HG03135 (cell line): ENCODE data around the gene ECHS1.
A peak's percentile ranks its signal among the peaks of the same experiment; 100 is the strongest.
"Not testable (repeated sequence)": the region's sequence is repeated elsewhere in the genome, so short reads cannot be mapped to it uniquely, and the experiment has no call there.

Source experiments
- ATAC-seq: cut with Tn5 transposase; IDR thresholded peaks from one replicate; pipeline ENCODE4 v1.9.1; 2021; ENCODE audit warnings: mild to moderate bottlenecking, moderate library complexity; ENCODE audit not compliant: unreplicated experiment

The ECHS1 gene

DNA sequence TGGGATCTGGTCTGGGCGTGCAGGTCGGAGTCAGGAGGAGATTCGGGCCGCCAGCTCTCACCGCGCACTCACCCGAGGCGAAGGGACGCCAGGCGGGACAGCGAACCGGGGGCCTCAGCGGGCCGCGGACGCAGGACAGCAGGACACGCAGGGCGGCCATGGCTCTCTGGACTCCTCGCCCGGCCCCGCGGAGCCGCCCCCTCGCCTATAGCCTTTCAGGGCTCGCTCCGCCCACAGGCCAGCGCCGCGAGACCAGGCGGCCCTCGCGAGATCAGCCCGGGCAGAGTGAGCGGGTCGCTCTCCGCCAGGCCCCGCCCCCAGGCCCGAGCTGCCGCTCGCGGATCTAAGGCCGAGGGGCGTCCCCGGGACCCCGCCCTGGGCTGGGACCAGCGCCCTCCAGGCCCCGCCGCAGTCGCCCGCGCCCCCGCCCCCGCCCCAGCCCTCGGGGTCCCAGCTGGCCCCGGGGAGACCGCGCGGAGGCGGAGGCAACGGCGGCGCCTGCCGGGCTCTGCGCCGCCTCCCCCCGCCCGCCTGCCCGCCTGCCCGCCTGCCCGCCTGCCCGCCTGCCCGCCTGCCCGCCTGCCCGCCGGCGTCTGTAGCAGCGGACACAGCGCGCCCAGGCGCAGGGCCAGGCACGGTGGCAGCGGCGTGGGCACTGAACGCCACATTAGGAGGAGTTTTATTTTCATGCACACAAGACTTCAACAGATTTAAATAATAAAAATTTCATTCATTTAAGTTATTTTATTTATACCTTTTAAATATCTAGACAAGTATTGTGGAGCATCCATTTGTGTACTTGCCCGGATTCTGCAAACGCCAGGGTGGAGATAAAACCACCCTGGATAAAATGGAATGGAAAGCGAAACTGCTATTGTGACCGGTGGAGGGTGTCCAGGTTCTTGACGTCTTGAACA, at the start of gene ECHS1:
TSS of gene ECHS1 (minus strand) at position 181 of the 917 bp plus-strand sequence. CDS start at position 160, 21 bp downstream.
- peak; percentile 91 for ATAC-seq

DNA sequence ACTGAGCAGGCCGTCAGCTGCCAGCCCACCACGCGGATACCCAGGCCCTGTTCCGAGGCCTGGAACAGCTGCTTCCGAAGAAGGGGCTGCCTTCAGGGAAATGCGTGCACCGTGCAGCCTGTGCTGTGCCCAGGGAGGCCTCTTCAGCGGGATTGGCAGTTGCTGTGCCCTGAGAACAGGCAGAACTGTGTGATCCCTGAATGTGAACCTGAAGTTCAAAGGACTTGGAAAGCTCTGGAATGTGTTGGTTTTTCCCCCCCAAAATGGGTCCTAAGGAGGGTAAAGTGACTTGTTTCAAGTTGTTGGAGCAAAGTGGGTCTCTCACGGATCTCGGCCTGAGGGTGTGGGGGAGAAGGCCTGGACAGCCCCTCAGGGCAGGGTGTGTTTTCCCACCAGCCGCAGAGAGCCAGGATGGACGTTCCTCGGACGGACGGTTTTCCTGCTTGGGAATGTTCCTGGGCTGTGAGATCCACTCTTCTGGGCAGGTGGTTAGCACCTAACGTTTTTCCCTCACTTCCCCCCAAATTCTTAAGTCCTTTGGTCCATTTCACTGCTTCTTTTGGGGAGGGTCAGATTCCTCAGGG, 49.2 kb upstream of the ECHS1 start:
- no peak for ATAC-seq

GRCh38 chr10:133421336-133422222, 48.4 kb upstream of the ECHS1 start:
- no peak for ATAC-seq

- no peak for ATAC-seq
Observed at GRCh38 chr10:133420579-133420978, 47.4 kb upstream of the ECHS1 start.

DNA sequence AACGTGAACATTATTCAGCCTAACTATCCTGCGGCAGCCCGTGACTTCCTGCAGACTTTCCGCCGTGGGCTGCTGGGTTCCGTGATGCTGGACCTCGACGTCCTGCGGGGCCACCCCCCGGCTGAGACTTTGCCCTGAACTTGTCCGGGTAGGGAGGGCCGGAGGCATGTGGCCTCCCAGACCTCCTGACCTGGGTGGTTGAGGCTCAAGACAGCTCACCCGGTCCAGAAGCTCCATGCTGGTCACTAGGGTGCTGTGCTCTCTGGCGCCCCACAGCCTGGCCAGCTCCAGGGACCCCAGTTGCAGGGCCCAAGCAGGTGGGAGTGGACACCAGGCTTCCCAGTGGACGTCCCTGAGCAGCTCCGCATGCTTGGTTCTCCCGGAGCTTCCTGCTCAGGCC, 46.9 kb upstream of the ECHS1 start:
- no peak for ATAC-seq

- no peak for ATAC-seq
Observed at GRCh38 chr10:133419211-133419950, 46.2 kb upstream of the ECHS1 start.

GRCh38 chr10:133418289-133418993, 45.3 kb upstream of the ECHS1 start:
- ATAC-seq = no peak

GRCh38 chr10:133415752-133416151, 42.6 kb upstream of the ECHS1 start:
- ATAC-seq = no peak

- not testable (repeated sequence) for ATAC-seq
Observed at GRCh38 chr10:133414401-133414800, 41.2 kb upstream of the ECHS1 start.

GRCh38 chr10:133412381-133412711, 39.2 kb upstream of the ECHS1 start:
- ATAC-seq = no peak

DNA sequence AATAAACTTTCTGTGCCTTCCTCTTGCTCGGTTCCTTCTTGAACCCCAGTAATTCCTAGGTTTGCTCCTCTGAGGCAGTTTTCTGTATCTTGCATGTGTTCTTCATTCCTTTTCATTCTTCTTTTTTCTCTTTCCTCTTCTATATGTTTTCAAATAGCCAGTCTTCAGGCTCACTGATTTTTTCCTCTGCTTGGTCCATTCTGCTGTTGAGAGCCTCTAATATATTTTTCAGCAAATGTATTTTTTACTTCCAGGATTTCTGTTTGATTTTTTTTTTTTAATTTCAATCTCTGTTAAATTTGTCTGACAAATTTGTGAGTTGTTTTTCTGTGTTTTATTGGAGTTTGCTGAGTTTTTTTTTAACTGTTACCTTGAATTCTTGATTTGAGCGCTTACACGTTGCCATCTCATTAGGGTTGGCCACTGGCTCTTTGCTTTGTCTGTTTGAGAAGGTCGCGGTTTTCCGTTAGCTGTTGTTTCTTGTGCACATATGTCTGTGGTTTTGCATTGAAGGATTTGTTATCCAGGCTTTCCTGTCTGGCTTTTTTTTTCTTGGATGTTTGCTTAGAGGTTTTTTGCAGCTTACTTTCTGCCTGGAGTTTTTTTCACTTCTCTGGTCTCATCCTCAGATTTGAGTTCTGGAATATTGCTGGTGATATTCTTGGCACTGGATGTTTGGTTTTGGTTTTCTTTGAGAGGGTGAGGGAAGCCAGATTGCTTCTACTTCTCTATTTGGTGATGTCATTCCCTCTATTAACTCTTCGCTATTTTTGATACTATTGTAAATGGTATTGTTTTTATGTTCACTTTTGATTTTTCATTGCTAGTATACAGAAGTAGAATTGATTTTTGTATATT, 38.6 kb upstream of the ECHS1 start:
- no peak for ATAC-seq

- no peak for ATAC-seq
Observed at GRCh38 chr10:133405844-133406527, 32.8 kb upstream of the ECHS1 start.

DNA sequence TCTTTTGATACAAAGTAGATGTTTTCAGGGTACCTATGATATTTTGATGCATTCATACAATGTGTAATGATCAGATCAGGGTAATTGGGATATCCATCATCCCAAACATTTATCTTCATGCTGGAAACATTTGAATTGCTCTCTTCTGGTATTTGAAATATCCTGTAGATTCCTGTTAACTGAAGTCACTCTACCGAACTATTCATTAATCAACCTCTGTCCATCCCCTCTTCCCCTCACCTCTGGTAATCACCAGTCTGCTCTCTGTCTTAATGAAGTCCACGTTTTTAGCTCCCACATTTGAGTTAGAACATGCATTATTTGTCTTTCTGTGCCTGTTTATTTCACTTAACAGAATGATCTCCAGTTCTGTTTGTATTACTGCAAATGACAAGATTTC, 32.1 kb upstream of the ECHS1 start:
- no peak for ATAC-seq

DNA sequence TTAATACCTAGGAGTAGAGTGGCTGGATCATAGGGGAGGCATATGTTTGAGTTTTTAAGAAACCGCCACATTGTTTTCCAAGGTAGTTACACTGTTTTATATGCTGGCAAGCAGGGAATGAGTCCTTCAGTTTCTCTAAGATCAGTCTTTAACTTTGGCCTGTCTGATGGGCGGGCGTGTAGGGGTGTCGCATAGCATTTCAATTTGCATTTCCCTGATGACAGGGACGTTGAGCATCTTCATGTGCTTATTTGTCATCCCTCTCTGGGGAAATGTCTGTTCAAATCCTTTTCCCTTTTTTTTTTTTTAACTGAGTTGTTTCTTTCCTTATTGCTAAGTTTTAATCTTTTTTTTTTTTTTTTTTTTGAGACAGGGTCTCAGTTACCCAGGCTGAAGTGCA, 30.6 kb upstream of the ECHS1 start:
- no peak for ATAC-seq

DNA sequence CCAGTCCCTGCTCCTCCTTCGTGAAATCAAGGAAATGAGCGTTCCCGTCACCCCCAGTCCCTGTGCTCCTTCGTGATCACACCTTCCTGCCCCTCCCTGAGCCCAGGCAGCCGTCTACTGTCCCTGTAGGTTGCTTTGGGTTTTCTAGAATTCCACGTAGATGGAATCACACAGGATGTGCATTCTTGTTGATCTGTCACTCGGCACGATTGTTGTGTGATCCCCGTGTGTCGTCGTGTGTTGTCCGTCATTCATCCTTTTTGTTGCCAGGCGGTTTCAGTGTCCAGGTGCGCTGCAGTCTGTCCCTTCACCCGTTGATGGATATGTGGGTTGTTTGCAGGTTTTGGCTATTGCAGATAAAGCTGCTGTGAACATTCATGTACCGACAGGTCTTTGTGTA, 30.2 kb upstream of the ECHS1 start:
- no peak for ATAC-seq

- ATAC-seq = no peak
Observed at GRCh38 chr10:133401981-133402725, 29.0 kb upstream of the ECHS1 start.

DNA sequence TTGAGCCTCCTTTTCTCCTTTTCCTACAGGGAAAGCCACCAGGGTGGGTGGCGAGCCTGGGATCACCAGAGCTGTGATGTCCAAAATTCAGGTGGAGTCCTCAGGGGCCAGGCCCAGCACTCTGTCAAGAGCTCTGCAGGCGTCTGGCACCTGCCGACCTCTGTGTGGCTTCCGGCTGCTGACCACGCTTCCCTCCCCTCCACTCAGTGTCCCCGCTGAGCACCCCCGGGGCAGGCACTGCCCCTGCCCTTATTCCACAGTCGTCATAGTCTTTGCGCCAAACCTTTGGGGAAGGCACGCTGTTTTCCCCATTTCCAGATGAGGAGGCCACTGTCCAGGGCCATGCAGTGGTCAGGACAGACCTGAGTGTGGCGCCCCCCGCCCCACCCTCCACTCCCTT, 28.3 kb upstream of the ECHS1 start:
- peak; percentile 2 for ATAC-seq
